DND-41 (cell line): ENCODE results near the gene GRIN3B.

Source experiments
- EZH2 ChIP-seq: IDR thresholded peaks from 3 replicates; pipeline ENCODE4 v1.6.1; 2012; ENCODE audit warnings: borderline replicate concordance, low read depth, mild to moderate bottlenecking, moderate library complexity, low read length, inconsistent platforms; ENCODE audit not compliant: severe bottlenecking
- TF ChIP-seq, protein P1 (sequence below): IDR thresholded peaks from 2 replicates; pipeline ENCODE4 v1.5.1; 2012; ENCODE audit warnings: borderline replicate concordance, low read length, moderate library complexity, mild to moderate bottlenecking; ENCODE audit not compliant: poor library complexity, severe bottlenecking; ENCODE audit errors: extremely low read depth

- TF ChIP-seq, protein P1, sequence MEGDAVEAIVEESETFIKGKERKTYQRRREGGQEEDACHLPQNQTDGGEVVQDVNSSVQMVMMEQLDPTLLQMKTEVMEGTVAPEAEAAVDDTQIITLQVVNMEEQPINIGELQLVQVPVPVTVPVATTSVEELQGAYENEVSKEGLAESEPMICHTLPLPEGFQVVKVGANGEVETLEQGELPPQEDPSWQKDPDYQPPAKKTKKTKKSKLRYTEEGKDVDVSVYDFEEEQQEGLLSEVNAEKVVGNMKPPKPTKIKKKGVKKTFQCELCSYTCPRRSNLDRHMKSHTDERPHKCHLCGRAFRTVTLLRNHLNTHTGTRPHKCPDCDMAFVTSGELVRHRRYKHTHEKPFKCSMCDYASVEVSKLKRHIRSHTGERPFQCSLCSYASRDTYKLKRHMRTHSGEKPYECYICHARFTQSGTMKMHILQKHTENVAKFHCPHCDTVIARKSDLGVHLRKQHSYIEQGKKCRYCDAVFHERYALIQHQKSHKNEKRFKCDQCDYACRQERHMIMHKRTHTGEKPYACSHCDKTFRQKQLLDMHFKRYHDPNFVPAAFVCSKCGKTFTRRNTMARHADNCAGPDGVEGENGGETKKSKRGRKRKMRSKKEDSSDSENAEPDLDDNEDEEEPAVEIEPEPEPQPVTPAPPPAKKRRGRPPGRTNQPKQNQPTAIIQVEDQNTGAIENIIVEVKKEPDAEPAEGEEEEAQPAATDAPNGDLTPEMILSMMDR = no peak
- no peak for TF ChIP-seq EZH2
These were observed 39.6 kb upstream of the GRIN3B start for GRCh38 chr19:960601-960938.
